ENCODE results near the gene GDI1. TPM values are rescaled to one million over a fixed set of nuclear protein-coding genes. Genes with fewer than 3 reads are reported as not detected.
A peak's percentile ranks its signal among the peaks of the same experiment; 100 is the strongest.

The GDI1 gene
- total RNA-seq, 1 donor from 2014 or later, result 143 TPM

- H3K4me1 Mint-ChIP-seq (ENCODE audit: low read depth, unreplicated experiment), result peaks cover 7% of the 10 kb centered on the region
- no peaks in the 10 kb centered on the region for H3K9me3 ChIP-seq (ENCODE audit: insufficient read depth, low read depth, low read length)
- H3K4me3 Mint-ChIP-seq (ENCODE audit: unreplicated experiment), result peak overlapping the region; percentile 34
- H3K27me3 Mint-ChIP-seq (ENCODE audit: low read depth, unreplicated experiment), result no peaks in the 10 kb centered on the region
- no peak overlapping the region for H3K4me2 ChIP-seq (ENCODE audit: low read length)
- no peak overlapping the region for H3K9ac ChIP-seq (ENCODE audit: low read length)
- H3K79me2 ChIP-seq (ENCODE audit: insufficient read depth, low read length), result peaks cover 47% of the 10 kb centered on the region
- no peaks in the 10 kb centered on the region for H3K9me3 Mint-ChIP-seq (ENCODE audit: unreplicated experiment)
- no peak overlapping the region for H3K27ac ChIP-seq (ENCODE audit: low read depth, low read length)
- peaks cover under 1% of the 10 kb centered on the region for H3K36me3 ChIP-seq (ENCODE audit: insufficient read depth, low read length)
- no peaks in the 10 kb centered on the region for H3K36me3 Mint-ChIP-seq (ENCODE audit: low read depth, unreplicated experiment)
- no peaks in the 10 kb centered on the region for H3K27me3 ChIP-seq (ENCODE audit: insufficient read depth, low read length)
- TF ChIP-seq EZH2 (IDR thresholded peaks at IDR 0.05; ENCODE audit: insufficient read depth, low read length), result no peak
- no peak for TF ChIP-seq CTCF (IDR thresholded peaks at IDR 0.05; ENCODE audit: insufficient read depth, low read depth, low read length)
- DNase-seq (ENCODE audit: low read depth) (no peak), FAIRE-seq (no peak)
- no peak overlapping the region for H3K4me3 ChIP-seq (ENCODE audit: insufficient read depth, low read depth, low read length)
- H3K4me1 ChIP-seq (ENCODE audit: insufficient read depth, low read length), result peaks cover 7% of the 10 kb centered on the region
- peaks cover 36% of the 10 kb centered on the region for H4K20me1 ChIP-seq (ENCODE audit: insufficient read depth, low read length)
- no peak overlapping the region for H2AFZ ChIP-seq (ENCODE audit: low read depth, low read length)
- no peak overlapping the region for H3K27ac Mint-ChIP-seq (ENCODE audit: unreplicated experiment)
Observed at GRCh38 chrX:154435171-154435733, 1.7 kb upstream of the GDI1 start.

- H3K27me3 ChIP-seq (ENCODE audit: insufficient read depth, low read length), result no peaks in the 10 kb centered on the region
- H2AFZ ChIP-seq (ENCODE audit: low read depth, low read length), result no peak overlapping the region
- peaks cover 39% of the 10 kb centered on the region for H4K20me1 ChIP-seq (ENCODE audit: insufficient read depth, low read length)
- TF ChIP-seq CTCF (IDR thresholded peaks at IDR 0.05; ENCODE audit: insufficient read depth, low read depth, low read length) (no peak), EZH2 (IDR thresholded peaks at IDR 0.05; ENCODE audit: insufficient read depth, low read length) (no peak)
- H3K4me3 ChIP-seq (ENCODE audit: insufficient read depth, low read depth, low read length), result peak overlapping the region; percentile 17
- H3K9me3 ChIP-seq (ENCODE audit: insufficient read depth, low read depth, low read length), result no peaks in the 10 kb centered on the region
- peak overlapping the region; percentile 81 for H3K9ac ChIP-seq (ENCODE audit: low read length)
- H3K9me3 Mint-ChIP-seq (ENCODE audit: unreplicated experiment), result no peaks in the 10 kb centered on the region
- no peaks in the 10 kb centered on the region for H3K4me1 Mint-ChIP-seq (ENCODE audit: low read depth, unreplicated experiment)
- H3K79me2 ChIP-seq (ENCODE audit: insufficient read depth, low read length), result peaks cover 46% of the 10 kb centered on the region
- H3K4me3 Mint-ChIP-seq (ENCODE audit: unreplicated experiment), result peak overlapping the region; percentile 66
- H3K36me3 ChIP-seq (ENCODE audit: insufficient read depth, low read length), result peaks cover 4% of the 10 kb centered on the region
- peaks cover 7% of the 10 kb centered on the region for H3K4me1 ChIP-seq (ENCODE audit: insufficient read depth, low read length)
- peak overlapping the region; percentile 94 for H3K4me2 ChIP-seq (ENCODE audit: low read length)
- peak overlapping the region; percentile 89 for H3K27ac Mint-ChIP-seq (ENCODE audit: unreplicated experiment)
- no peak for FAIRE-seq
- H3K27me3 Mint-ChIP-seq (ENCODE audit: low read depth, unreplicated experiment), result no peaks in the 10 kb centered on the region
- no peaks in the 10 kb centered on the region for H3K36me3 Mint-ChIP-seq (ENCODE audit: low read depth, unreplicated experiment)
- no peak for DNase-seq (ENCODE audit: low read depth)
- H3K27ac ChIP-seq (ENCODE audit: low read depth, low read length), result peak overlapping the region; percentile 63
Observed at GRCh38 chrX:154436374-154436982, 476 bp upstream of the GDI1 start.

Measured in astrocyte (in vitro differentiated cells and primary cell).